ENCODE data around the gene CPA5.

DNA sequence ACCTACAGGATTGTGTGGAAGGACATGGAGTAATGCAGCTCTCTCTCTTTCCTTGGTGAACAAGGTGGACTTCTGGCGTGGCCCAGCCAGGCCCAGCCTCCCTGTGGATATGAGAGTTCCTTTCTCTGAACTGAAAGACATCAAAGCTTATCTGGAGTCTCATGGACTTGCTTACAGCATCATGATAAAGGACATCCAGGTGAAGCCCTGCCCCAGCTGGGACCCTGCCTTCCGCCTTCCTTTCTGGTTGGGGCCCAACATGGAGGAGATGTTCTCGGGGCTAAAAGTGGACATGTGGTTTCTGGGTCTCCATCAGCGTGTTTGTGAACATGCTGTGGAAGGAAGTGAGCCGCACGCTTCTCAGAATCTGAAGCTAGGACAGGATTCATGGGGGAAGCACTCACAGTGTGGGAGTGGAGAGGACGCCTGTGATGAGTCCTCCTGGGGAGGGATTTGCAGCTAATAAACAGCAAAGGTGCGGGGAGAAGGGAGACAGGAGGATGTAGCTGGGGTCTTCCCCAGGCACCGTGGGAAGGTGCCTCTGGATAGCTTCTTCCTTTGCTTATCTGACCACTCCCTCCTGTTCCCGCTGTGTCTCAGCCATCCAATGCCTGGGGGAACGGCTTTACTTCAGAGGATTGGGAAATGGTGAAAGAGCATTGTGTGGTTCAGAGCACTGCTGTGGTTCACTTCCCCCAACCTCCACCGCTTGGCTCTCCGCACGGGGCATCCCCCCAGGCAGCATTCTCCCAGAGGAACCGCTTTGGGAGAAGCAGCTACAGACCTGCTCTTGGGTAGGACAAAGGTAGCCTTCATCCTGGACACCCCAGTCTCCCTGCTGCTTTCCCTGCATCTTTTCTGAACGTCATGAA is 5.5 kb downstream of the CPA5 start:
- TF ChIP-seq CTCF (IDR thresholded peaks at IDR 0.05; ENCODE audit: extremely low read depth in 1 of 2, insufficient read depth in 1 of 2, low read depth in 1 of 2, low read length in 2 of 2) (no peak), POLR2AphosphoS5 (IDR thresholded peaks at IDR 0.05; ENCODE audit: insufficient read depth, low read depth, low read length) (no peak), POLR2A (IDR thresholded peaks at IDR 0.05; ENCODE audit: low read depth, low read length) (no peak), EZH2 (IDR thresholded peaks at IDR 0.05; ENCODE audit: borderline replicate concordance, low read depth, low read length, severe bottlenecking) (no peak), JUN (IDR thresholded peaks at IDR 0.05; ENCODE audit: borderline replicate concordance, insufficient read depth, insufficient read length, low read depth) (no peak), MYC (IDR thresholded peaks at IDR 0.05; ENCODE audit: low read depth, low read length) (no peak)
